ENCODE measurements around the gene NEUROD2. TPM values are rescaled to one million over a fixed set of nuclear protein-coding genes. Genes with fewer than 3 reads are reported as not detected.

Gene NEUROD2
- total RNA-seq, 8 experiments from 2014 or later = 0.05 to 1.00 (median 0.13) TPM

- in situ Hi-C loops (cut with MboI; ENCODE audit: low pct_unique_long_range_greater_than_20kb in 2 of 9, low sequenced_read_pairs in 9 of 9, unreplicated experiment in 9 of 9) = no loop called here
- H3K4me3 ChIP-seq = no peak overlapping the region
- no peak overlapping the region for H3K27ac ChIP-seq
- WGBS, 10 experiments = 71 to 100% (median 85%) methylated on average over 1 to 6 of the region's 7 CpGs; no CpG with 5 or more reads in 4 of the 10 experiments
- ATAC-seq (replicated peaks in 6 of 8) = no peak
- H3K4me1 ChIP-seq (replicated peaks in 1 of 2) = peaks cover 14 to 16% of the 10 kb centered on the region in 2 donors
Measured at GRCh38 chr17:39641883-39642282, 34.2 kb upstream of the NEUROD2 start.

DNA sequence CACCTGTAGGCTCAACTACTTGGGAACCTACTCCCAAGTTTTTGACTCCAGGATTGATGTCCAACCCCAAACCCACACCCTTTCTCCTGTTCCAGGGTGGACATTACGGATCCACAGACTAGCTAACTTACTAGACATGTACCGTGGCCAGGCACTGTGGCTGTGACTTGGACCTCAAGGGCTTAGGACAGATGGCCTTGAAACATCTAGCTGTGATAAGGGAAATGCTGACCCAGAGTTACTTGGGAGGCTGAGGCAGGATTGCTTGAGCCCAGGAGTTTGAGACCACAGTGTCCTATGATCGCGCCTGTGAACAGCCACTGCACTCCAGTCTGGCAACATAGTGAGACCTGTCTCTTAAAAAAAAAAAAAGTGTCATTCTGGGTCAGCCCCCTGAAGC is 33.4 kb upstream of the NEUROD2 start:
- H3K4me1 ChIP-seq (replicated peaks in 1 of 2) = peaks cover 18 to 21% of the 10 kb centered on the region in 2 donors
- H3K27ac ChIP-seq = no peak overlapping the region
- H3K4me3 ChIP-seq = no peak overlapping the region
- in situ Hi-C loops (cut with MboI; ENCODE audit: low pct_unique_long_range_greater_than_20kb in 2 of 9, low sequenced_read_pairs in 9 of 9, unreplicated experiment in 9 of 9) = no loop called here
- 80 to 100% (median 90%) methylated on average over 1 to 2 of the region's 4 CpGs; no CpG with 5 or more reads in 6 of the 10 experiments for whole genome bisulfite sequencing, 10 experiments
- no peak for ATAC-seq (replicated peaks in 6 of 8)

DNA sequence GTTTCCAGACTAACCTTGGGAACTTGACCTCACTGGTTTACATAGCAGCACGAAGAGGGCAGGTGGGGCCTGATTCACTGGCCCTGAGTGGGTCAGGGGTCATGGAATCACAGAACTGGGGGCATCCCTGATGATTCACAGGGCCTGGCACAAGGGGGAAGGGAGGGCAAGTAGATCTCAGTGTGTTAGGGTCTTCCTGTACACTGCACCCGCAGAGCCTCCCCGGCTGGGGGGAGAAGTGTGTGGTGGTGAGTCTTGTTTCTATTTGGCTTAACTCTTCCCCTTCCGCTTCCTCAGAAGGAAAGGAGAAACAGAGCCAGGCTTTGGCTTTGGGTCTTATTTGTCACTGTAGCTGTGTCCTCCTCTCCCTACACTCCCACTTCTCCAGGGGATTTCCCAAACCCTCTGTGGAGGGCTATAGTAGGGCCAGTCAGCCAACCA is 32.9 kb upstream of the NEUROD2 start:
- ATAC-seq (replicated peaks in 6 of 8) = no peak
- WGBS, 10 experiments = 0 to 100% (median 70%) methylated on average over 1 to 2 of the region's 4 CpGs; no CpG with 5 or more reads in 7 of the 10 experiments
- in situ Hi-C loops (cut with MboI; ENCODE audit: low pct_unique_long_range_greater_than_20kb in 2 of 9, low sequenced_read_pairs in 9 of 9, unreplicated experiment in 9 of 9) = no loop called here
- H3K27ac ChIP-seq = no peak overlapping the region
- H3K4me3 ChIP-seq = no peak overlapping the region
- peaks cover 21 to 22% of the 10 kb centered on the region in 2 donors for H3K4me1 ChIP-seq (replicated peaks in 1 of 2)

- ATAC-seq (replicated peaks in 6 of 8) = no peak
- Histone ChIP-seq H3K4me3 (no peak overlapping the region), H3K4me1 (replicated peaks in 1 of 2) (peaks cover 20 to 21% of the 10 kb centered on the region in 2 donors), H3K27ac (no peak overlapping the region)
- 73 to 100% (median 90%) methylated on average over 2 to 4 of the region's 11 CpGs; no CpG with 5 or more reads in 4 of the 10 experiments for WGBS, 10 experiments
- in situ Hi-C loops (cut with MboI; ENCODE audit: low pct_unique_long_range_greater_than_20kb in 2 of 9, low sequenced_read_pairs in 9 of 9, unreplicated experiment in 9 of 9) = no loop called here
Measured at GRCh38 chr17:39639566-39640458, 32.1 kb upstream of the NEUROD2 start.

- H3K4me1 ChIP-seq (replicated peaks in 1 of 2) = peaks cover 23 to 24% of the 10 kb centered on the region in 2 donors
- H3K27ac ChIP-seq = no peak overlapping the region
- no peak for ATAC-seq (replicated peaks in 6 of 8)
- in situ Hi-C loops (cut with MboI; ENCODE audit: low pct_unique_long_range_greater_than_20kb in 2 of 9, low sequenced_read_pairs in 9 of 9, unreplicated experiment in 9 of 9) = no loop called here
- H3K4me3 ChIP-seq = no peak overlapping the region
- 60 to 100% (median 85%) methylated on average over 1 to 2 of the region's 2 CpGs; no CpG with 5 or more reads in 3 of the 10 experiments for WGBS, 10 experiments
Measured at GRCh38 chr17:39639043-39639442, 31.3 kb upstream of the NEUROD2 start.

- Histone ChIP-seq H3K4me3 (peak overlapping the region; percentile 75 to 91 (median 76)), H3K4me1 (replicated peaks in 1 of 2) (peaks cover 23 to 24% of the 10 kb centered on the region in 2 donors), H3K27ac (no peak overlapping the region)
- in situ Hi-C loops (cut with MboI; ENCODE audit: low pct_unique_long_range_greater_than_20kb in 2 of 9, low sequenced_read_pairs in 9 of 9, unreplicated experiment in 9 of 9) = no loop called here
- WGBS, 10 experiments = 73 to 100% (median 91%) methylated on average over 1 to 7 of the region's 7 CpGs; no CpG with 5 or more reads in 4 of the 10 experiments
- ATAC-seq (replicated peaks in 6 of 8) = no peak
Measured at GRCh38 chr17:39638317-39638716, 30.6 kb upstream of the NEUROD2 start.

- 0% methylated on average over 6 to 7 of the region's 69 CpGs; no CpG with 5 or more reads in 8 of the 10 experiments for WGBS, 10 experiments
- H3K4me1 ChIP-seq (replicated peaks in 1 of 2) = peaks cover 30 to 31% of the 10 kb centered on the region in 2 donors
- peak within 1 kb of the TSS; percentile 75 to 91 (median 76) for H3K4me3 ChIP-seq
- peak; percentile 85 to 95 (median 94) for ATAC-seq (replicated peaks in 6 of 8)
- in situ Hi-C loops (cut with MboI; ENCODE audit: low pct_unique_long_range_greater_than_20kb in 2 of 9, low sequenced_read_pairs in 9 of 9, unreplicated experiment in 9 of 9) = no loop called here
- peak within 1 kb of the TSS; percentile 86 to 95 for H3K27ac ChIP-seq
Measured at GRCh38 chr17:39636927-39637736, 29.4 kb upstream of the NEUROD2 start, which contains the start of gene STARD3. TSS of gene STARD3 (plus strand) at chr17:39637144. CDS start at chr17:39653532, 16,388 bp downstream.

GRCh38 chr17:39636587-39636926 is 28.8 kb upstream of the NEUROD2 start:
- H3K4me3 ChIP-seq = peak overlapping the region; percentile 75 to 91 (median 76)
- peak overlapping the region; percentile 86 to 95 for H3K27ac ChIP-seq
- 0 to 40% (median 0%) methylated on average over 1 to 2 of the region's 6 CpGs; no CpG with 5 or more reads in 6 of the 10 experiments for WGBS, 10 experiments
- in situ Hi-C loops (cut with MboI; ENCODE audit: low pct_unique_long_range_greater_than_20kb in 2 of 9, low sequenced_read_pairs in 9 of 9, unreplicated experiment in 9 of 9) = no loop called here
- ATAC-seq (replicated peaks in 6 of 8) = peak in 3 of 8 experiments; percentile 3 to 6 (median 4)
- H3K4me1 ChIP-seq (replicated peaks in 1 of 2) = peaks cover 30 to 33% of the 10 kb centered on the region in 2 donors

GRCh38 chr17:39635614-39636176 is 28.0 kb upstream of the NEUROD2 start:
- H3K4me1 ChIP-seq (replicated peaks in 1 of 2) = peaks cover 30 to 33% of the 10 kb centered on the region in 2 donors
- WGBS, 10 experiments = 50 to 100% (median 92%) methylated on average over 1 to 5 of the region's 8 CpGs; no CpG with 5 or more reads in 4 of the 10 experiments
- no peak overlapping the region for H3K27ac ChIP-seq
- ATAC-seq (replicated peaks in 6 of 8) = no peak
- no peak overlapping the region for H3K4me3 ChIP-seq
- in situ Hi-C loops (cut with MboI; ENCODE audit: low pct_unique_long_range_greater_than_20kb in 2 of 9, low sequenced_read_pairs in 9 of 9, unreplicated experiment in 9 of 9) = no loop called here

- Histone ChIP-seq H3K27ac (no peak overlapping the region), H3K4me3 (no peak overlapping the region), H3K4me1 (replicated peaks in 1 of 2) (peaks cover 26 to 33% of the 10 kb centered on the region in 2 donors)
- in situ Hi-C loops (cut with MboI; ENCODE audit: low pct_unique_long_range_greater_than_20kb in 2 of 9, low sequenced_read_pairs in 9 of 9, unreplicated experiment in 9 of 9) = no loop called here
- 0 to 100% (median 80%) methylated on average over 1 of the region's 2 CpGs; no CpG with 5 or more reads in 7 of the 10 experiments for WGBS, 10 experiments
- peak in 2 of 8 experiments; percentile 4 to 21 for ATAC-seq (replicated peaks in 6 of 8)
Measured at GRCh38 chr17:39634384-39634871, 26.7 kb upstream of the NEUROD2 start.

DNA sequence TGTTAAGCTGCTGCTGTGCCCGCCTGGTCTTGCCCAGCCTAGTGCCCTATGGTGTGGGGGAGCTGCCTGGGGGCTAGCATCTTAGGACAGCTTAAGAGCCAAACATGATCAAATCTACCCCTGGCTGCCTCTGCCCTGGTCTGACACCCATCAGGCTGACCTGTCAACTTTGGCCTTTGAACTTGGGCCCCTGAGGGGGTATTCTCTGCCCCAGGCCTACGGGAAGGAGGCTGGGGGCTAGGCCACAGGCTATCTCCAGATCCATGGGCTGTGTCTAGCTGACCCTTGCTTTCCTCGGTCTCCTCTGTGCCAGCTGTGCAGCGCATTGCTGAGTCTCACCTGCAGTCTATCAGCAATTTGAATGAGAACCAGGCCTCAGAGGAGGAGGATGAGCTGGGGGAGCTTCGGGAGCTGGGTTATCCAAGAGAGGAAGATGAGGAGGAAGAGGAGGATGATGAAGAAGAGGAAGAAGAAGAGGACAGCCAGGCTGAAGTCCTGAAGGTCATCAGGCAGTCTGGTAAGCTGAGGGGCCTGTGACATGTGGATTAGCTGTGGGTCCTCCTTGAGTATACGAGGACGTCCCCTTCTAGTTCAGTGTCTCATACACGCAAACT is 26.0 kb upstream of the NEUROD2 start:
- in situ Hi-C loops (cut with MboI; ENCODE audit: low pct_unique_long_range_greater_than_20kb in 2 of 9, low sequenced_read_pairs in 9 of 9, unreplicated experiment in 9 of 9) = no loop called here
- no peak for ATAC-seq (replicated peaks in 6 of 8)
- Histone ChIP-seq H3K27ac (no peak overlapping the region), H3K4me1 (replicated peaks in 1 of 2) (peaks cover 24 to 33% of the 10 kb centered on the region in 2 donors), H3K4me3 (no peak overlapping the region)
- WGBS, 10 experiments = 61 to 100% (median 83%) methylated on average over 1 to 5 of the region's 8 CpGs; no CpG with 5 or more reads in 5 of the 10 experiments

Data from motor neuron (in vitro differentiated cells).